Muscle layer of colon (tissue), 2 donors: ENCODE data around the gene ACVR2B.

Source experiments
- H3K27ac ChIP-seq: one replicate; pipeline ENCODE4 v1.7.0; 2013; ENCODE audit warnings: low read depth, mild to moderate bottlenecking, low read length, moderate library complexity
- H3K27me3 ChIP-seq, 2 donors: one replicate each; pipeline ENCODE4 v1.7.0; 2013; ENCODE audit warnings: low read length in 2 of 2, mild to moderate bottlenecking in 2 of 2; ENCODE audit not compliant: insufficient read depth in 2 of 2, control insufficient read depth in 1 of 2
- H3K36me3 ChIP-seq: one replicate; pipeline ENCODE4 v1.7.0; 2013; ENCODE audit warnings: mild to moderate bottlenecking, low read length; ENCODE audit not compliant: insufficient read depth
- H3K4me1 ChIP-seq: one replicate; pipeline ENCODE4 v1.7.0; 2013; ENCODE audit warnings: mild to moderate bottlenecking, low read length; ENCODE audit not compliant: insufficient read depth
- H3K4me3 ChIP-seq, 2 donors: one replicate each; pipeline ENCODE4 v1.7.0; 2013; ENCODE audit warnings: low read length in 2 of 2, low read depth in 1 of 2, mild to moderate bottlenecking in 1 of 2, moderate library complexity in 1 of 2
- H3K9ac ChIP-seq: one replicate; pipeline ENCODE4 v1.7.0; 2013; ENCODE audit warnings: low read length
- H3K9me3 ChIP-seq: one replicate; pipeline ENCODE4 v1.7.0; 2013; ENCODE audit warnings: mild to moderate bottlenecking, low read length
- donor health status: abdominal sarcoma.
- donor health status: Adenocarcinoma of cecum.

Gene ACVR2B

GRCh38 chr3:38519000-38519399 lies 65.3 kb downstream of the ACVR2B start:
- Histone ChIP-seq H3K9ac (no peak overlapping the region), H3K9me3 (no peaks in the 10 kb centered on the region), H3K36me3 (peaks cover 8% of the 10 kb centered on the region), H3K27me3 (no peaks in the 10 kb centered on the region), H3K4me1 (peaks cover 4% of the 10 kb centered on the region), H3K4me3 (no peak overlapping the region), H3K27ac (no peak overlapping the region)

- H3K27ac ChIP-seq, result no peak overlapping the region
- no peaks in the 10 kb centered on the region for H3K27me3 ChIP-seq
- no peak overlapping the region for H3K4me3 ChIP-seq
- peaks cover 4% of the 10 kb centered on the region for H3K4me1 ChIP-seq
- no peaks in the 10 kb centered on the region for H3K9me3 ChIP-seq
- no peak overlapping the region for H3K9ac ChIP-seq
- H3K36me3 ChIP-seq, result peaks cover 10% of the 10 kb centered on the region
Observed at GRCh38 chr3:38519651-38520050, 66.0 kb downstream of the ACVR2B start.

- Histone ChIP-seq H3K27me3 (no peaks in the 10 kb centered on the region), H3K4me1 (peaks cover 4% of the 10 kb centered on the region), H3K27ac (no peak overlapping the region), H3K9ac (no peak overlapping the region), H3K9me3 (no peaks in the 10 kb centered on the region), H3K4me3 (no peak overlapping the region), H3K36me3 (peaks cover 24% of the 10 kb centered on the region)
Observed at GRCh38 chr3:38521391-38521987, 67.8 kb downstream of the ACVR2B start.

GRCh38 chr3:38522002-38522401 lies 68.3 kb downstream of the ACVR2B start:
- Histone ChIP-seq H3K4me3 (no peak overlapping the region), H3K4me1 (peaks cover 4% of the 10 kb centered on the region), H3K36me3 (peaks cover 30% of the 10 kb centered on the region), H3K9me3 (no peaks in the 10 kb centered on the region), H3K9ac (no peak overlapping the region), H3K27ac (no peak overlapping the region), H3K27me3 (no peaks in the 10 kb centered on the region)

- peaks cover 30% of the 10 kb centered on the region for H3K36me3 ChIP-seq
- H3K27me3 ChIP-seq, result no peaks in the 10 kb centered on the region
- peaks cover 4% of the 10 kb centered on the region for H3K4me1 ChIP-seq
- H3K9me3 ChIP-seq, result no peaks in the 10 kb centered on the region
- H3K9ac ChIP-seq, result no peak overlapping the region
- no peak overlapping the region for H3K4me3 ChIP-seq
- H3K27ac ChIP-seq, result no peak overlapping the region
Observed at GRCh38 chr3:38524141-38524739, 70.5 kb downstream of the ACVR2B start.

- Histone ChIP-seq H3K4me3 (no peak overlapping the region), H3K9me3 (no peaks in the 10 kb centered on the region), H3K4me1 (no peaks in the 10 kb centered on the region), H3K27ac (no peak overlapping the region), H3K36me3 (peaks cover 30% of the 10 kb centered on the region), H3K27me3 (no peaks in the 10 kb centered on the region), H3K9ac (no peak overlapping the region)
Observed at GRCh38 chr3:38526792-38527191, 73.1 kb downstream of the ACVR2B start.

- peaks cover 30% of the 10 kb centered on the region for H3K36me3 ChIP-seq
- no peak overlapping the region for H3K9ac ChIP-seq
- no peaks in the 10 kb centered on the region for H3K4me1 ChIP-seq
- no peak overlapping the region for H3K27ac ChIP-seq
- H3K9me3 ChIP-seq, result no peaks in the 10 kb centered on the region
- H3K27me3 ChIP-seq, result no peaks in the 10 kb centered on the region
- H3K4me3 ChIP-seq, result no peak overlapping the region
Observed at GRCh38 chr3:38528457-38528856, 74.8 kb downstream of the ACVR2B start.

- Histone ChIP-seq H3K9me3 (no peaks in the 10 kb centered on the region), H3K27me3 (no peaks in the 10 kb centered on the region), H3K36me3 (no peaks in the 10 kb centered on the region), H3K4me1 (no peaks in the 10 kb centered on the region), H3K4me3 (no peak overlapping the region), H3K27ac (no peak overlapping the region), H3K9ac (no peak overlapping the region)
Observed at GRCh38 chr3:38532529-38532928, 78.8 kb downstream of the ACVR2B start.

- no peaks in the 10 kb centered on the region for H3K27me3 ChIP-seq
- H3K9me3 ChIP-seq, result no peaks in the 10 kb centered on the region
- no peak overlapping the region for H3K4me3 ChIP-seq
- H3K9ac ChIP-seq, result no peak overlapping the region
- no peaks in the 10 kb centered on the region for H3K36me3 ChIP-seq
- no peak overlapping the region for H3K27ac ChIP-seq
- H3K4me1 ChIP-seq, result no peaks in the 10 kb centered on the region
Observed at GRCh38 chr3:38533285-38533976, 79.7 kb downstream of the ACVR2B start.

GRCh38 chr3:38534180-38534579 lies 80.5 kb downstream of the ACVR2B start:
- H3K4me3 ChIP-seq, result no peak overlapping the region
- H3K27ac ChIP-seq, result no peak overlapping the region
- no peaks in the 10 kb centered on the region for H3K4me1 ChIP-seq
- H3K9ac ChIP-seq, result no peak overlapping the region
- H3K27me3 ChIP-seq, result no peaks in the 10 kb centered on the region
- H3K9me3 ChIP-seq, result no peaks in the 10 kb centered on the region
- H3K36me3 ChIP-seq, result no peaks in the 10 kb centered on the region

- no peaks in the 10 kb centered on the region for H3K36me3 ChIP-seq
- H3K27me3 ChIP-seq, result no peaks in the 10 kb centered on the region
- no peak overlapping the region for H3K27ac ChIP-seq
- H3K4me3 ChIP-seq, result no peak overlapping the region
- H3K9me3 ChIP-seq, result no peaks in the 10 kb centered on the region
- no peak overlapping the region for H3K9ac ChIP-seq
- H3K4me1 ChIP-seq, result no peaks in the 10 kb centered on the region
Observed at GRCh38 chr3:38534604-38535003, 80.9 kb downstream of the ACVR2B start.

- Histone ChIP-seq H3K27me3 (no peaks in the 10 kb centered on the region), H3K27ac (no peak overlapping the region), H3K36me3 (no peaks in the 10 kb centered on the region), H3K4me1 (no peaks in the 10 kb centered on the region), H3K9me3 (no peaks in the 10 kb centered on the region), H3K4me3 (no peak overlapping the region), H3K9ac (no peak overlapping the region)
Observed at GRCh38 chr3:38536671-38537070, 83.0 kb downstream of the ACVR2B start.
